GM12801 (cell line): Measurements from ENCODE around the gene ZNF687.

Experiments
- CTCF ChIP-seq: IDR thresholded peaks from one replicate; pipeline ENCODE4 v1.5.1; 2011; ENCODE audit warnings: control low read depth; ENCODE audit not compliant: insufficient read length; ENCODE audit errors: extremely low read depth

ZNF687 gene

GRCh38 chr1:151289991-151290708, 8.1 kb downstream of the ZNF687 start:
- TF ChIP-seq CTCF: no peak

GRCh38 chr1:151290709-151291303, 8.7 kb downstream of the ZNF687 start:
- TF ChIP-seq CTCF: no peak

GRCh38 chr1:151292207-151293030, 10.3 kb downstream of the ZNF687 start:
- no peak for TF ChIP-seq CTCF

GRCh38 chr1:151293093-151293492, 11.0 kb downstream of the ZNF687 start:
- no peak for TF ChIP-seq CTCF

- TF ChIP-seq CTCF: no peak
Observed at GRCh38 chr1:151294742-151295462, 12.8 kb downstream of the ZNF687 start.

- no peak for TF ChIP-seq CTCF
Observed at GRCh38 chr1:151309811-151310323, 27.8 kb downstream of the ZNF687 start.
